Stimulated activated CD4-positive, alpha-beta T cell treated with anti-CD3 and anti-CD28 coated beads, Interleukin-15, amount 100 ng/mL, for 24 hours (primary cell): ENCODE results near the gene C6orf141.

Experiments used
- DNase-seq: peaks from one replicate; pipeline ENCODE4 v3.0.0-alpha.2; 2020

Gene C6orf141

GRCh38 chr6:49540614-49541013 lies 9.9 kb upstream of the C6orf141 start:
- DNase-seq = no peak

GRCh38 chr6:49541210-49541724 lies 9.2 kb upstream of the C6orf141 start:
- no peak for DNase-seq

DNA sequence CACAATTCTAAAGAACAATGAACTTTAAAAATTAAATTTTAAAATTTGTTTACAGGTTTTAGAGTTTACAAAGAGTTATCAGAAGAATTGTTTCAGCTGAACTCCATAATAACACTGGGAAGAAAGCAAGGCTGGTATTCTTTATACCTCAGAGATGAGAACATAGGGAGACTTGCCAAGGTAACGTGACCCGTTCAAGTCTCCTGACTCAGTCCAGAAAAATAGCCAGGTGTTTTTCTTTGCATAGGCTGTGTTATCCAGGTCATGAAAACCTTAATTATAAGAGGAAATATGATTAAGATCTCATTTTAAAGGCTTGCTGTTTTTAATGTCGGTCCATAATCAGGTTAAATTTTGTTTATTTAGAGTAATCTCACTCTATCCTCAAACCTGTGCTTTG lies 8.5 kb upstream of the C6orf141 start:
- no peak for DNase-seq

- no peak for DNase-seq
These were observed 7.2 kb upstream of the C6orf141 start for GRCh38 chr6:49543087-49543858.

DNA sequence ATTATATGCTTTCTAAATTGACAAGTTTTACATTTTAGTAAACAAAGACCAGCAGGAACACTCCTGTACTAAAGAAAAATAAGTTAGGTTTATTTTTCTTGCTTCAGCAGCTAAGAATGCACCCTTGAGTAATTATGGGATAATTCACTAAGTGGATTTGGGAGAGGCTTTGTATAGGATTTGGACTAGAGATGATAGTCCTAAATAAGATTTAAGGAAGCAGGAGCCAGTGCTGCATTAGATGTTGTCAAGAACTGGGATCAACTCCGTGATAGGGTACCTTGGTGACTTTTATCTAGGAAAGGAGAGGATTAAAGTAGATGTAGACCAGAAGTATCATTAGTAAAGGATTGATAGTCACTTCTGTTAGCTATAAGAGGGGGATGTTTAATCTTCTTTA lies 4.1 kb upstream of the C6orf141 start:
- DNase-seq = no peak

- DNase-seq = no peak
These were observed 1.7 kb upstream of the C6orf141 start for GRCh38 chr6:49548613-49549304.

DNA sequence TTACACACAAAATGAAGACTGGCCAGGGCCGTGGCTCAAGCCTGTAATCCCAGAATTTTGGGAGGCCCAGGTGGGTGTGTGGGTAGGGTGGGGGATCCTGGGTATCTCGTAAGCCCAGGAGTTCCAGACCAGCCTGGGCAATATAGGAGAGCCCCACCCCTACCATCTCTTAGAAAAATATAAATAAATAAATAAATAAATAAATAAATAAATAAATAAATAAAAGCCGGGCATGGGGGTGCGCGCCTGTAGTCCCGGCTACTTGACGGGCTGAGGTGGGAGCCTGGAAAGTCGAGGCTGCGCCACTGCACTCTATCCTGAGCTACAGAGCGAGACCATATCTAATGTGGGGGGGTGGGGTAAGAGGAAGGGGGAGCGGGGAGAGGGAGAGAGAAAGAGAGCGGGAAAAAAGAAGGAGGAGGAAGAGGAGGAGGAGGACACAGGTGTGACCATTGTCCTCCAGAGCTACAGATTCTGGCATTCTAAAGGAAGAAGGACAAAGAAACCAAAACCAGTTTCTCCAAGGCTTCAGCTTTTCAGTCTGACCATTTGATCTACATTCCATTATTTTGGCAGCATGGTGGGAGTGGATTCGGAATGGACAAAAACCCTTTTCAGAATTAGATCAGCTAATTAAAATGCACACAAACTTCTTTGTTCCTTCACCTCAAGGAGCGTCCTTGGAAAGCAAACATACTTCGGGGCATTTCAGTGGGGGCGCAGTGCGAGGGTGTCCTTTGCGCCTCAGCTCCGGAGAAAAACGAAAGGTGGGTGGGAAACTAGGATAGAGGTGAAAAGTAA lies 577 bp upstream of the C6orf141 start:
- DNase-seq = no peak

DNA sequence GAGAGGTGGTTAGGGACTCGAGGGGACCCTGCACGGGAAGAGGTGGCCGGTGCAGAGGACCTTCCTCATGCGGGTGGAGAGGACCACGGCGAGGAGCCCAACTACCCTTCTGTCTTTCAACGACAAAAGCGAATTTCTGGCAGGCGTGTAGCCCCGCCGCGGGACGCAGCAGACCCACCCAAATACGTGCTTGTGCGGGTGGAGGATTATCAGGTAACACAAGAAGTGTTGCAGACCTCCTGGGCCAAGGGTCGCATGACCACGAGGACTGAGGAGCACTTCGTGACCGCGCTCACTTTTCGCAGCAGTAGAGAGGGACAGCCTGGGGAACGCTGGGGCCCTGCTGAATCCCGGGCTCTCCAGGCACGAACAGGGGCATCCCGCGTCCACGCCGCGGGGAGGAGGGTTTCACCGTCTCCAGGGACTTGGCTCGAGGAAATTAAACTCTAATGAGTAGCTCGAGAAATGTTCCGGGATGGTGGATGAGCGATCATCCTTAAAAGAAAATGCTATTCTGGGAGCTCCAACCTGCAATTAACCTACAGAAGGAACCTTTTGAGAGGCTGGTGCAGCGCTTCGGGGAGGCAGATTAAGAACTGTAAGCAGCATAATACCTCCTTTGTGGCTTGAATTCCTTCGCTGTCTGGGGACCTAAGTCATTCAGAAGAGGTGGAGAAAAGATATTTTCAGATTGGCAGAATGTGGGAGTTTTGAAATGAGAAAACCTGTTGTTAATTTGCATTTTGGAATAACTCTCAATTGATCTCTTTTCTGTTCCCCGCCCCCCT lies 804 bp downstream of the C6orf141 start:
- DNase-seq = peak; percentile 31

DNA sequence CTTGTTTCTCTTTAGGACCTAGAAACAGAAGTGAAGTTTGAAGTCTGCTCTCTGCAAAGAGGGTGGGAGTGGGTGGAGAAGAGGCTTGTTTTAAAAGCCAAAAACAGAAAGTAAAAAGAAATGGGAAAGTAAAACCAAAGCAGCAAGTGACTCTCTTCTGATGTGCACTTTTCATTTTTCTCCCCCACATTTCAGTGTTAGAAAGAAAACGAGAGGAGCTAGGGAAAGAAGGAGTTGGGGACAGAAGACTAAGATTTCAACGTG lies 1.3 kb downstream of the C6orf141 start:
- peak; percentile 34 for DNase-seq

DNA sequence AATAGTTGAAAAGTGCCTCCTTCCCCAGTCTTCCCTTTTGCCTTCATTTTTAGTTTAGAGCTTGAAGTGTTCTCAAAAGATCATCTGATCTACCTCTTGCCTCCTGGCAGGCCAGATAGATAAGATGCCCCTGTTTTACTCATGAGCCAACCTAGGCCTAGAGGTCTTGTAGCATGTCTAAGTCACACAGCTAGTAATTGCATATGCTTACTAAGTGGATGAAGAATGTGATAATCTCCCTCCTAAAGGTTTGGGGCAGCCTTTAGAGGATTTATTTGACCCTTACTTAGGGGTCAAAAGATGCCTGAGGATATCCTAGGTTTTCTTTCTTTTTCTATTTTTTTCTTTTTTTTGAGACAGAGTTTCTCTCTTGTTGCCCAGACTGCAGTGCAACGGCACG lies 2.1 kb downstream of the C6orf141 start:
- no peak for DNase-seq

GRCh38 chr6:49553384-49553783 lies 2.9 kb downstream of the C6orf141 start:
- no peak for DNase-seq

- no peak for DNase-seq
These were observed 5.5 kb downstream of the C6orf141 start for GRCh38 chr6:49555951-49556350.

DNA sequence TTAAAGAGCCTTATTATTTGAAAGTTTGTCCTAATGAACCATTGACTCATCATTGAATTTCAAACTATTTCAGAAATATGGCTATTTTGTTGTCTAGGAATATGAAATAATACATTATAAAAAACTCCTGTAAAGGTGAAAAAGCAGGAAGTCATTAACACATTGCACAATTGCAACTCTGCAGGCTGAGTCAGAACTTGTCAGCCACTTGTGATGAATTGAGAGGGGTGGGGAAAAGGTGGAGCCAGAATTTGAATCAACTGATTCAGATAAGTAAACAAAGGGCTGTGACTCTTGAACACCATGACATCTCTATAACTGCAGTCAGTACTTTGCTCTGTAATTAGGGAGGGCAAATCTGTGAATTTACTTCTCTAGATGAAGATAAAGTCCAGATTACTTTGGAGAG lies 6.0 kb downstream of the C6orf141 start:
- no peak for DNase-seq

- DNase-seq = no peak
These were observed 6.7 kb downstream of the C6orf141 start for GRCh38 chr6:49557177-49557576.

GRCh38 chr6:49558238-49558637 lies 7.8 kb downstream of the C6orf141 start:
- DNase-seq = no peak

GRCh38 chr6:49563006-49563886 lies 12.8 kb downstream of the C6orf141 start:
- DNase-seq = no peak

DNA sequence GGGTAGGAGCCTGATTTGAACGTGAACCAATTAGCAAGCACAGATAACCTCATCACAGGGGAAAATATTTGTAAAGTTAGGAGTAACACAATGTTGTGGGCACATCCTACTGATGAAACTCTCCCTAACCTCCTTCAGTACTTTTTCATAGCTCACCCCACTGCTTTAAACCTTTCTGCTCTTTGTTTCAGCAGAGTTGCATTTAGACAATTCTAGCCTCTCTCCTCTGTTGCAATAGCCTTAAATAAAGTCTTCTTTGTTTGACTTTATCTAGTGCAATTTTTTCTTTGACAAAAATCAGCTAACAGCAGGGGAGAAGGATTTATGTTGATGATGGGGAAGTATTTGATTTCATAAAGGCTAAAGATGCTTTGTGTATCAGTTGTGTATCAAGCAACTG lies 14.1 kb downstream of the C6orf141 start:
- DNase-seq = no peak

DNA sequence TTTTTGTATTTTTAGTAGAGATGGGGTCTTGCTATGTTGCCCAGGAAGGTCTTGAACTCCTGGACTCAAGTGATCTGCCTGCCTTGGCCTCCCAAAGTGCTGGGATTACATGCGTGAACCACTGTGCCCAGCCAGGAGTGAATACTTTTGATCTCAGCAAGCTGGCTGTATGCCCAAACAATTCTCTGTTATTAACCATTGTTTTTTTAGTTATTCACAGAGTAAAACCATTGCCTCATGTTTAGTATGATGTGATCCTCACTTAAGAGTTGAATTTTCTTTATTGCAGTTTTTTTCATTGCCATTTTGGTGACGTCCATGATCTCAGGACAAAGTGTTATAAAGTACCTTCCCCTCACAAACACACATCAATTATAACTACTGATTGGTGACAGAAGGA lies 14.8 kb downstream of the C6orf141 start:
- no peak for DNase-seq

DNA sequence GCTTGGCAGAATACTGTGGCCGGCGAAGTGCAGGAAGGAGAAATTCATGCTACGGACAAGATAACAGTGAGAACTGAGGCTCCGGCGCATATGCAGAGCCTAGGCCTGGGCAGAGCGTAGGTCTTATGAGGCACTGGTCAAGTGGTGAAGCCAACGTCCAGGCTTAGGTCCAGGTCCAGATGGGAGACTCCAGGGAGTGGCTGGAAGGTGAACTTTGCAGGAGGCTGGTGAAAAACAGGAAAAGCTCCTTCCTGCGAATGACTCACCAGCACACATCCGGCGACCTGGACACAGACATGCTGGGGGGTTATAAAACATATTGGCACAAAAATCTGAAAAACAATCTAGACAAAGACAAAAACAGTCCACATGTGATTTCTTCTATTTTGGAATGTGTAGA lies 15.4 kb downstream of the C6orf141 start:
- no peak for DNase-seq

GRCh38 chr6:49570474-49571079 lies 20.1 kb downstream of the C6orf141 start:
- DNase-seq = no peak

GRCh38 chr6:49576618-49577017 lies 26.1 kb downstream of the C6orf141 start:
- no peak for DNase-seq

DNA sequence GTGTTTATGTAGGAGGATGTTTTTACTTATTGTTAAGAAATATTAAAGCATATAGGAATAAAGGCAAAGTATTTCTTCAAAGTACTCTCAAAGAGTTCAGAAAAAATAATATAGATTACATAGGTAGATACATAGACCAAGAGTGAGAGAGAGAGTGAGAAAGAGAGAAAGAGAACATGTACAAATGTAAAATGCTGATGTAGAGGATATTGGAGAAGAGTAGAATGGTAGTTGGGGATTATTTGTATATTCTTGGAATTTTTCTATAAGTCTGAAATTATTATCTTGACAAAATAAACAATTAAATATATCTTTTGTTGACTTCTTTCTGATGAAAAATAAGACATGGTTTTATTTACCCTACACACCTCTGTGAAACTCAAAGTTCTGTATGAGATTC lies 29.2 kb downstream of the C6orf141 start:
- DNase-seq = no peak
